Inflammatory macrophage treated with lipopolysaccharide for 1 hour (primary cell): ENCODE measurements around the gene SORD.
"Not testable (repeated sequence)": the region's sequence is repeated elsewhere in the genome, so short reads cannot be mapped to it uniquely, and the experiment has no call there.

Source experiments
- DNase-seq, 2 donors: peaks; one replicate each; pipeline ENCODE4 v3.0.0-alpha.2; 2020 to 2022

SORD gene

GRCh38 chr15:45022871-45023658, at the start of gene SORD:
SORD (plus strand) TSS chr15:45023195; CDS start chr15:45023284, 89 bp downstream.
- peak; percentile 75 to 90 for DNase-seq

DNA sequence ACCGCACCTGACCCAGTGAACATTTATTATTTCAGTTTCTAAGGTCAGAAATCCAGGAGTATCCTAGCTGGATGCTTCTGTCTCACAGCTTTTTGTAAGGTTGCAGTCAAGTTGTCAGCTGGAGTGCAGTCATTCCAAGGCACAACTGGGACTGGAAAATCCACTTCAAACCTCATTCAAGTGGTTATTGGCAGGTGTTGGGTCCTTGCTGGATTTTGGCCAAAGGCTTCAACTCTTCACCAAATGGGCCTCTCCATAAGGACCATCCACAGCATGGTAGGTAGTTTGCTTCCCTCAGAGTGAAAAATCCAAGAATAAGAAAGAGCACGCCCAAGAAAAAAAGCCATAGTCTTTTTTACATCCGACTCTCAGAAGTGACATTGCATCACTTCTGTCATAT, 46.8 kb upstream of the SORD start:
- not testable (repeated sequence) for DNase-seq

DNA sequence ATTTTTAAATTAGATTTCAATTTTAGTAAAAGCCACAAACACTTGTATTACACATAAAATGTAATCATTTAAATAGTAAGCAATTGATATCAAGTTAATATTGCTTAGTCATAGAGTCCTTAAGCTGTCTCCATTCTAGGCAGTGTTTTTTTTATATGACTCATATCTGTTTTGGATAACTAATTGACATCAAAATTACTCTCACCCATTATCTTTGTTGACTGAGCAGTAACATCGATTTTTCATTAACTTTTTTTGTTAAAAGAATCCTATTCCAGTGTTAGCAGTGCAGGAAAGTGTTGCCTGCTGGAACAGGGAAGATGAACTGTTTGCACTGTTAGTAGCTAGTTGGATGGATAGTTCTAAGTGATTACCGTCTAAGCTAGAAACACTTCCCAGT, 45.2 kb upstream of the SORD start:
- not testable (repeated sequence) for DNase-seq

DNA sequence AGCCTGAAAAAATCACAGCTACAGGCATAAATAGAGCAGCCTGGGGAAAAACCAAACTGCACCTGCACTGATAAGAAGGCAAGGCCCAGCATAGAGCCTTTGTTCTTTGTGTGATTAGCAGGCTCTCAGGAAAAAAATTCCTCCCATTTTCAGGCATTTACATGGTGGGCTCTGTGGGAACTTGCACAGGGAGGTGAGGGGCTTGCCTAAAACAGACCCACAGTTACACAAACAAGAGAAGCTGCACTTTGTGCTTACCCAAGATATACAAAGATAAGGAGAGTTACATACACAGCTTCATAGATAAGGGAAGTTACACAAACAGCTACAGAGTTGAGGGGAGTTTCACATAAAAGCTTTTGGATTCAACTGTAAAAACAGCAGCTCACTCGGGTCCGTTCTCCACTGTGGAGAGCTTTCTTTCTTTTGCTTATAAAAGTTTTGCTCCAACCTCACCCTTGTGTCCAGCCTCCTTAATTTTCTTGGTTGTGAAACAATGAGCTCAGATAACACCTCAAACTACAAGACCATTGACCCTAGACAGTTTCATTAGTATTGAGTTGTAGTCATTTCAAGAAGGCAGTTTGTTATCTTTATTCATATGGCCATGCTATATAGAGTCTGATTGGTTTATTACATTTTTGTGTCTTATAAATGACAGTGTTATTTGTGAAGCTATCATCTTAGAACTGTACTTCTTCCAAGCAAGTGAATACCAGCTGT, 43.2 kb upstream of the SORD start:
- DNase-seq = not testable (repeated sequence)

DNA sequence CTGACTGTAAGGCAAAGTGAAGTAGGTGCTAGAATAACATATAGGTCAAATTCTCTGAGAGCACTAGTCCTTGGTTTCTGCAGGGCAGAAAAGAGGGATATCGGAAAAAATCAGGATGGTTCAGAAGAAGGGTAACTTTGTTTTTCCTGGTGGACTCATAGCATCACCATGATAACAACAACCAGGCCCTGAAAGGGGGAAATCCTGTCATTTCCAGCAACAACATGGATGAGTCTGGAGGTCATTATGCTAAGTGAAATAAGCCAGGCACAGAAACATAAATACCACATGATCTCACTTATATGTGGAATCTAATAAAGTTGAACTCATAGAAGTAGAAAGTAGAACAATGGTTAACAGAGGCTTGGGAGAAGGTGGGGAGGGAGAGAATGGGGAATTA, 38.9 kb upstream of the SORD start:
- DNase-seq = not testable (repeated sequence)

DNA sequence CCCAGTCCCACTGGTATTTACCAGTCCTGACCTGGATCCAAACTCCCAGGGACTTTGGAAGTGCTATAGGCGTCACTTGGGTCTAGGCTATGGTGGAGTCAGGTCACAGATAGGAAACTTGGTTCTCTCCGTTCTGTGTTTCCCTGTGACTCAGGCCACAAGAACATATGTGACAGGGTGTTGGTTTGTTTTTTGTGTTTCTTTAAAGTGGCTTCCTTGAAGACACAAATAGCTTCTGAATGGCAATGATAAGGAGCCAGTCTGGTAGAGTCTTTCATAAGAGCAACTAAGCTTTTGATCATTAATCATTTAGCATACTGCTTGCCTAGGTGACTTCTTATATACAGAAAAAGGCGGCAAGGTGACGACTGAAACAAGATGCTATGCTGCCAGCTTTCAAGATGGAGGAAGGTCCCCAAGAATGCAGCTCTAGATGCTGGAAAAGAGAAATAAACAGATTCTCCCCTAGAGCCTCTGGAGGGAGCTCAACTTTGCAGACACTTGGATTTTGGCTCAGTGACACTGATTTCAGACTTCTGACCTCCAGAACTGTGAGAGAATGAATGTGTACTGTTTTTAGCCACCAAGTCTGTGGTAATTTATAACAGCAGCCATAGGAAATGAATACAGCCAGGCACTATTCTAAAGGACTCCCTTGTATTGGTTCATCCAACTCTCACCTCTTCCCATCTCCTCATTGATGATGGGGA, 36.5 kb upstream of the SORD start:
- not testable (repeated sequence) for DNase-seq

GRCh38 chr15:44987711-44988110, 35.3 kb upstream of the SORD start:
- DNase-seq = not testable (repeated sequence)

GRCh38 chr15:44988184-44988869, 34.7 kb upstream of the SORD start:
- not testable (repeated sequence) for DNase-seq

- not testable (repeated sequence) for DNase-seq
These were observed 34.1 kb upstream of the SORD start for GRCh38 chr15:44988870-44989219.

DNA sequence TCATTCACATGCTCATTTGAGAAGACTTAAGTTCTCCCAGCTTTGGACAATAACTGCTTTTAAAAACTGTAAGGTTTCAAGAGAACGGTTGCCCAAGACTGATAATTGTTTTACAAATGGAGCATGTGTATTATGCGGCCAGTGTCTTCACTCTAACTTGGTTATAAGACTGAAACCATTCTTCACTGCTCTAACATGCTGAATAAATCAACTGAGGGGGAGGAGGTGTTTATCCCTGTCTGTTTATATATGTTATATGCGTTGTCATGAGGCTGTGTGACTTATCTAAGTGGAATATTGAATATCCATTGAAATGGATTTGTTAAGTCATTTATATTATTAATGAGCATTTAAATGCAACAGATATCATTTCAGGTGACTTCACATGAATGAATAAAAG, 25.4 kb upstream of the SORD start:
- not testable (repeated sequence) for DNase-seq

- no peak for DNase-seq
These were observed 23.9 kb upstream of the SORD start for GRCh38 chr15:44999105-44999504.

DNA sequence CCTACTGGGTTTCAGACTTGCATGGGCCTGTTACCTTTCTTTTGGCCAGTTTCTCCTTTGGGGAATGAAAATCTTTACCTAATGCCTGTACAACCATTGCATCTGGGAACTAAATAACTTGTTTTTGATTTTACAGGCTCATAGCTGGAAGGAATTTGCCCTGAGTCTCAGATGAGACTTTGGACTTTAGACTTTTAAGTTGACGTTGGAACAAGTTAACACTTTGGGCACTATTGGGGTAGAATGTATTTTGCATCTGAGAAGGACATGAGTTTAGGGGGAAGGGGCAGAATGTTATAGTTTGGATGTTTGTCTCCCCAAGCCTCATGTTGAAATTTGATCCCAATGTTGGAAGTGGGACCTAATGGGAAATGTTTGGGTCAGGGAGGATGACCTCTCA, 21.8 kb upstream of the SORD start:
- DNase-seq = not testable (repeated sequence)

GRCh38 chr15:45003731-45004410, 19.1 kb upstream of the SORD start:
- peak; percentile 9 to 25 for DNase-seq

- DNase-seq = not testable (repeated sequence)
These were observed 18.3 kb upstream of the SORD start for GRCh38 chr15:45004590-45005175.

- DNase-seq = no peak
These were observed 13.9 kb upstream of the SORD start for GRCh38 chr15:45009046-45009445.

- not testable (repeated sequence) for DNase-seq
These were observed 7.9 kb upstream of the SORD start for GRCh38 chr15:45015114-45015513.

GRCh38 chr15:45020222-45020900, 2.6 kb upstream of the SORD start:
- not testable (repeated sequence) for DNase-seq

DNA sequence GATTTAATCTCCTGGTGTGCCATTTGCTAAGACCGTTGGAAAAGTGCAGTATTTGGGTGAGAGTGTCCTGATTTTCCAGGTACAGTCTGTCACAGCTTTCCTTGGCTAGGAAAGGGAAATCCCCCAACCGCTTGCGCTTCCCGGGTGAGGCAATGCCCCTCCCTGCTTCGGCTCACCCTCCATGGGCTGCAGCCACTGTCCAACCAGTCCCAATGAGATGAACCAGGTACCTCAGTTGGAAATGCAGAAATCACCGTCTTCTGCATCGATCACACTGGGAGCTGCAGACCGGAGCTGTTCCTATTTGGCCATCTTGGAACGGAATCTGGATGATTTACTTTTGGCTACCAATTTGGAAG, 2.1 kb upstream of the SORD start:
- DNase-seq = not testable (repeated sequence)

GRCh38 chr15:45021348-45021747, 1.6 kb upstream of the SORD start:
- peak in 1 of 2 donors; percentile 33 for DNase-seq

- DNase-seq = no peak
These were observed 747 bp downstream of the SORD start for GRCh38 chr15:45023659-45024225.

- not testable (repeated sequence) for DNase-seq
These were observed 1.7 kb downstream of the SORD start for GRCh38 chr15:45024649-45025048.
